ENCODE data around the gene PHYHD1. TPM values are rescaled to one million over a fixed set of nuclear protein-coding genes. Genes with fewer than 3 reads are reported as not detected.
A peak's percentile ranks its signal among the peaks of the same experiment; 100 is the strongest.

The PHYHD1 gene
- total and polyA plus RNA-seq, 2 of the 13 experiments (the other 11 are each of a cell fraction or from before 2014, with no cell fraction given) = 10.6 to 25.3 TPM

GRCh38 chr9:128919402-128920089 lies 1.2 kb upstream of the PHYHD1 start (continued):
- TF ChIP-seq MNT (IDR thresholded peaks at IDR 0.05) (no peak), RXRB (CRISPR knock-in tag; IDR thresholded peaks at IDR 0.05; ENCODE audit: borderline replicate concordance) (peak; percentile 58; the same call in 1 of the 2 replicates), SMAD1 (CRISPR knock-in tag; IDR thresholded peaks at IDR 0.05; ENCODE audit: borderline replicate concordance, low read depth) (no peak), ZSCAN30 (CRISPR knock-in tag; IDR thresholded peaks at IDR 0.05) (no peak), ATF6 (CRISPR knock-in tag; conservative IDR thresholded peaks at IDR 0.05) (no peak), ZNF326 (CRISPR knock-in tag; IDR thresholded peaks at IDR 0.05; ENCODE audit: borderline replicate concordance) (no peak), ZNF441 (CRISPR knock-in tag; IDR thresholded peaks at IDR 0.05; ENCODE audit: borderline replicate concordance) (no peak), ATF1 (CRISPR knock-in tag; IDR thresholded peaks at IDR 0.05) (no peak), GATAD2A (CRISPR knock-in tag; IDR thresholded peaks at IDR 0.05) (peak; percentile 64; the same call in 1 of the 2 replicates), ZNF773 (CRISPR knock-in tag; IDR thresholded peaks at IDR 0.05; ENCODE audit: borderline replicate concordance) (no peak), CENPX (CRISPR knock-in tag; IDR thresholded peaks at IDR 0.05) (no peak), ZNF558 (CRISPR knock-in tag; IDR thresholded peaks at IDR 0.05; ENCODE audit: borderline replicate concordance) (no peak), SP5 (CRISPR knock-in tag; IDR thresholded peaks at IDR 0.05; ENCODE audit: borderline replicate concordance, low read depth) (peak; percentile 60; the same call in 1 of the 2 replicates), SPEN (CRISPR knock-in tag; IDR thresholded peaks at IDR 0.05; ENCODE audit: low read depth) (0 out of 2 replicates have a peak, but pooled peaks have one; percentile 48), TFDP2 (CRISPR knock-in tag; IDR thresholded peaks at IDR 0.05) (peak; percentile 55; the same call in 1 of the 2 replicates), NONO (IDR thresholded peaks at IDR 0.05) (no peak), NONO (CRISPR knock-in tag; conservative IDR thresholded peaks at IDR 0.05) (0 out of 2 replicates have a peak, but pooled peaks have one; percentile 41), CREBL2 (CRISPR knock-in tag; IDR thresholded peaks at IDR 0.05; ENCODE audit: borderline replicate concordance) (no peak), HDAC1 (CRISPR knock-in tag; IDR thresholded peaks at IDR 0.05) (peak; percentile 56; the same call in 1 of the 2 replicates), ZNF501 (CRISPR knock-in tag; IDR thresholded peaks at IDR 0.05) (no peak), ZNF589 (CRISPR knock-in tag; conservative IDR thresholded peaks at IDR 0.05) (no peak), FOXP1 (IDR thresholded peaks at IDR 0.05) (no peak), FOXP1 (CRISPR knock-in tag; IDR thresholded peaks at IDR 0.05) (0 out of 2 replicates have a peak, but pooled peaks have one; percentile 12), NR2F1 (CRISPR knock-in tag; IDR thresholded peaks at IDR 0.05) (peak in 1 of 2 experiments; percentile 55; a peak in 1 of 4 replicates), RARA (CRISPR knock-in tag; IDR thresholded peaks at IDR 0.05) (peak; percentile 55)
